ENCODE measurements around the gene MRPS9. TPM values are rescaled to one million over a fixed set of nuclear protein-coding genes. Genes with fewer than 3 reads are reported as not detected.

The MRPS9 gene
- total RNA-seq, 1 experiment from 2014 or later, result 68.6 TPM

- Mint-ChIP-seq H3K27ac (ENCODE audit: unreplicated experiment) (peak overlapping the region; percentile 81), H3K36me3 (ENCODE audit: insufficient read depth, unreplicated experiment) (peaks cover 35% of the 10 kb centered on the region), H3K4me1 (ENCODE audit: low read depth, unreplicated experiment) (peaks cover 29% of the 10 kb centered on the region), H3K27me3 (ENCODE audit: insufficient read depth, unreplicated experiment) (no peaks in the 10 kb centered on the region), H3K9me3 (ENCODE audit: unreplicated experiment) (no peaks in the 10 kb centered on the region), H3K4me3 (ENCODE audit: unreplicated experiment) (peak overlapping the region; percentile 49)
- CTCF ChIA-PET, result no interaction called here
- Histone ChIP-seq H3K4me3 (ENCODE audit: low read depth, low read length) (0 out of 2 replicates have a peak overlapping the region, but pooled peaks have one; percentile 13), H3K36me3 (ENCODE audit: control insufficient read depth, insufficient read depth, low read length) (no peaks in the 10 kb centered on the region), H3K27me3 (replicated peaks; ENCODE audit: control insufficient read depth, insufficient read depth, low read length) (no peaks in the 10 kb centered on the region), H3K9me3 (no peaks in the 10 kb centered on the region), H3K4me1 (peaks cover 18% of the 10 kb centered on the region)
- POLR2A ChIA-PET, result interaction anchor here (1.0 kb wide), 1 partner anchor 65 kb away, joined by 5 read pairs; the partner anchor contains the start of gene MRPS9
- no TSS peak for BruUV-seq (replicated peaks)
- DNase-seq, result peak; percentile 86 to 93
- intact Hi-C loops (cut with micrococcal nuclease; ENCODE audit: unreplicated experiment), result loop anchor here (2.0 kb wide), 1 partner anchor 66 kb away; no protein-coding TSS in a partner anchor
- TF ChIP-seq, protein P1, sequence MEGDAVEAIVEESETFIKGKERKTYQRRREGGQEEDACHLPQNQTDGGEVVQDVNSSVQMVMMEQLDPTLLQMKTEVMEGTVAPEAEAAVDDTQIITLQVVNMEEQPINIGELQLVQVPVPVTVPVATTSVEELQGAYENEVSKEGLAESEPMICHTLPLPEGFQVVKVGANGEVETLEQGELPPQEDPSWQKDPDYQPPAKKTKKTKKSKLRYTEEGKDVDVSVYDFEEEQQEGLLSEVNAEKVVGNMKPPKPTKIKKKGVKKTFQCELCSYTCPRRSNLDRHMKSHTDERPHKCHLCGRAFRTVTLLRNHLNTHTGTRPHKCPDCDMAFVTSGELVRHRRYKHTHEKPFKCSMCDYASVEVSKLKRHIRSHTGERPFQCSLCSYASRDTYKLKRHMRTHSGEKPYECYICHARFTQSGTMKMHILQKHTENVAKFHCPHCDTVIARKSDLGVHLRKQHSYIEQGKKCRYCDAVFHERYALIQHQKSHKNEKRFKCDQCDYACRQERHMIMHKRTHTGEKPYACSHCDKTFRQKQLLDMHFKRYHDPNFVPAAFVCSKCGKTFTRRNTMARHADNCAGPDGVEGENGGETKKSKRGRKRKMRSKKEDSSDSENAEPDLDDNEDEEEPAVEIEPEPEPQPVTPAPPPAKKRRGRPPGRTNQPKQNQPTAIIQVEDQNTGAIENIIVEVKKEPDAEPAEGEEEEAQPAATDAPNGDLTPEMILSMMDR (IDR thresholded peaks at IDR 0.05; ENCODE audit: insufficient read depth in 1 of 2, low read depth in 1 of 2, low read length in 1 of 2, severe bottlenecking in 1 of 2, unreplicated experiment in 1 of 2), result no peak
Observed at GRCh38 chr2:105102963-105103421, 65.1 kb downstream of the MRPS9 start.

DNA sequence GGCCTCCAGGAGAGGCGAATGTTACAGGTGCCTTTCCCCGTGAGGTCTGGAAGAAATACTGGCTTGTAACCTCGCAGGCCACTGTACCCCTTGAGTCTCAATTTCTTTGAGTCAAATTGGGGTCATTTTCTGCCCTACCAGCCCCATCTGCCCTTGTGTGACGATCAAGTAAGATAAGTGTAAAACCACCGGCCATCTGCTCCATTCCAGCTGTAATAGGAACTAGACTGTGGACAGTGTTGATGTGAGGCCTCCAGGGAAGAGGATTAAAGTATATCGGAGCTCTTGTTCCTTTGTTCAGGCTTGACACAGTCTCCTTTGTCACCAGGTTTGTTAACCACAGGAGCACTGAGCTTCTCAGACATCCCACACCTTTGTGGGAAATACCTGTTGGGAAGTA, 65.6 kb downstream of the MRPS9 start:
- TSS peak; percentile 86 for BruUV-seq (replicated peaks)
- Histone ChIP-seq H3K36me3 (ENCODE audit: control insufficient read depth, insufficient read depth, low read length) (no peaks in the 10 kb centered on the region), H3K9me3 (no peaks in the 10 kb centered on the region), H3K4me3 (ENCODE audit: low read depth, low read length) (no peak overlapping the region), H3K4me1 (peaks cover 18% of the 10 kb centered on the region), H3K27me3 (replicated peaks; ENCODE audit: control insufficient read depth, insufficient read depth, low read length) (no peaks in the 10 kb centered on the region)
- Mint-ChIP-seq H3K9me3 (ENCODE audit: unreplicated experiment) (no peaks in the 10 kb centered on the region), H3K36me3 (ENCODE audit: insufficient read depth, unreplicated experiment) (peaks cover 35% of the 10 kb centered on the region), H3K27ac (ENCODE audit: unreplicated experiment) (peak overlapping the region; percentile 81), H3K27me3 (ENCODE audit: insufficient read depth, unreplicated experiment) (no peaks in the 10 kb centered on the region), H3K4me3 (ENCODE audit: unreplicated experiment) (peak overlapping the region; percentile 49), H3K4me1 (ENCODE audit: low read depth, unreplicated experiment) (peaks cover 29% of the 10 kb centered on the region)
- CTCF ChIA-PET, result no interaction called here
- POLR2A ChIA-PET, result interaction anchor here (1.0 kb wide), 1 partner anchor 65 kb away, joined by 5 read pairs; the partner anchor contains the start of gene MRPS9
- DNase-seq, result no peak
- TF ChIP-seq, protein P1 (IDR thresholded peaks at IDR 0.05; ENCODE audit: insufficient read depth in 1 of 2, low read depth in 1 of 2, low read length in 1 of 2, severe bottlenecking in 1 of 2, unreplicated experiment in 1 of 2), result no peak
- intact Hi-C loops (cut with micrococcal nuclease; ENCODE audit: unreplicated experiment), result loop anchor here (2.0 kb wide), 1 partner anchor 67 kb away; no protein-coding TSS in a partner anchor

DNA sequence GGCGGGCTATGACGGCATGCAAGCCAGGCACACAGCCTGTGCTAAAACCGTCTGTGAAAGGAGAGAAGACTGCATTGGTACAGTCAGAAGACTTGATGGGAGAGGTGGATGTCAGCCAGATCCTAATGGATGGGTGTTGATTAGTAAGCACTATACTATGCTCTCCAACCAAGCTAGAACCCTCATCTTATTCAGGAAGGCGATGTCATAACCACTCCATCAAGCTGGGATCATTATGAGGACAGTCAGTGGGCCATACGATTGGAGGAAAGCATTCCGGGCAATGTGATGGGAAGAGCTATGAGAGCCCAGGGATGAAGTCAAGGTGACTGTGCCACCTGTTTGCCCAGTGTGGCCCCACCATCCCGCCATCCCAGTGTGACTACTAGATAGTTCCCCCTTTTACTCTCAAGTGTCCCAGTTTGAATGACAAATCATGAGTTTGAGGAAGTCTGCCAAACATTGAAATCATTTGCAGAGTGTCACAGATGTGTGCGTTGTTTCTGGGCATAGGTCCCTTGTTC, 66.4 kb downstream of the MRPS9 start:
- no peak for DNase-seq
- intact Hi-C loops (cut with micrococcal nuclease; ENCODE audit: unreplicated experiment), result no loop called here
- no peaks in the 10 kb centered on the region for H3K9me3 ChIP-seq
- BruUV-seq (replicated peaks), result no TSS peak
- no peaks in the 10 kb centered on the region for H3K9me3 Mint-ChIP-seq (ENCODE audit: unreplicated experiment)
- CTCF ChIA-PET, result no interaction called here
- H3K27me3 ChIP-seq (replicated peaks; ENCODE audit: control insufficient read depth, insufficient read depth, low read length), result no peaks in the 10 kb centered on the region
- peaks cover 33% of the 10 kb centered on the region for H3K36me3 Mint-ChIP-seq (ENCODE audit: insufficient read depth, unreplicated experiment)
- TF ChIP-seq, protein P1 (IDR thresholded peaks at IDR 0.05; ENCODE audit: insufficient read depth in 1 of 2, low read depth in 1 of 2, low read length in 1 of 2, severe bottlenecking in 1 of 2, unreplicated experiment in 1 of 2), result no peak
- POLR2A ChIA-PET, result no interaction called here
- H3K4me3 Mint-ChIP-seq (ENCODE audit: unreplicated experiment), result no peak overlapping the region
- peaks cover 18% of the 10 kb centered on the region for H3K4me1 ChIP-seq
- H3K27me3 Mint-ChIP-seq (ENCODE audit: insufficient read depth, unreplicated experiment), result no peaks in the 10 kb centered on the region
- H3K27ac Mint-ChIP-seq (ENCODE audit: unreplicated experiment), result peak overlapping the region; percentile 39
- no peak overlapping the region for H3K4me3 ChIP-seq (ENCODE audit: low read depth, low read length)
- H3K36me3 ChIP-seq (ENCODE audit: control insufficient read depth, insufficient read depth, low read length), result no peaks in the 10 kb centered on the region
- H3K4me1 Mint-ChIP-seq (ENCODE audit: low read depth, unreplicated experiment), result peaks cover 29% of the 10 kb centered on the region
